Astrocyte (in vitro differentiated cells and primary cell): ENCODE results near the gene ARHGEF37. TPM values are rescaled to one million over a fixed set of nuclear protein-coding genes. Genes with fewer than 3 reads are reported as not detected.

Experiments
- DNase-seq: peaks from one replicate; pipeline ENCODE4 v3.0.0-alpha.2; 2010; ENCODE audit warnings: low read depth
- FAIRE-seq: peaks from 2 replicates; lab custom pipeline; 2011; peaks lifted over from hg19 to GRCh38; lab: Jason Lieb, UNC
- H2AFZ ChIP-seq: 2 replicates; pipeline ENCODE4 v1.6.0; 2012; ENCODE audit warnings: low read depth, low read length, inconsistent platforms
- H3K27ac ChIP-seq: 2 replicates; pipeline ENCODE4 v1.5.1; 2011; ENCODE audit warnings: low read depth, low read length, inconsistent platforms
- H3K27me3 ChIP-seq: 2 replicates; pipeline ENCODE4 v1.6.0; 2011; ENCODE audit warnings: low read length, inconsistent platforms; ENCODE audit not compliant: insufficient read depth
- H3K36me3 ChIP-seq: 2 replicates; pipeline ENCODE4 v1.5.1; 2011; ENCODE audit warnings: low read length, inconsistent platforms; ENCODE audit not compliant: insufficient read depth
- H3K4me1 ChIP-seq: 2 replicates; pipeline ENCODE4 v1.5.1; 2011; ENCODE audit warnings: low read length, inconsistent platforms; ENCODE audit not compliant: insufficient read depth
- H3K4me2 ChIP-seq: 2 replicates; pipeline ENCODE4 v1.6.0; 2012; ENCODE audit warnings: low read length, inconsistent platforms
- H3K4me3 ChIP-seq: 2 replicates; pipeline ENCODE4 v1.5.1; 2011; ENCODE audit warnings: low read depth, mild to moderate bottlenecking, low read length, inconsistent platforms; ENCODE audit not compliant: insufficient read depth
- H3K79me2 ChIP-seq: 2 replicates; pipeline ENCODE4 v1.6.0; 2012; ENCODE audit warnings: mild to moderate bottlenecking, low read length, inconsistent platforms; ENCODE audit not compliant: insufficient read depth
- H3K9ac ChIP-seq: 2 replicates; pipeline ENCODE4 v1.6.0; 2012; ENCODE audit warnings: mild to moderate bottlenecking, low read length, inconsistent platforms
- H3K9me3 ChIP-seq: 2 replicates; pipeline ENCODE4 v1.5.1; 2012; ENCODE audit warnings: low read depth, mild to moderate bottlenecking, low read length, inconsistent platforms; ENCODE audit not compliant: insufficient read depth
- H4K20me1 ChIP-seq: 2 replicates; pipeline ENCODE4 v1.6.0; 2012; ENCODE audit warnings: low read length, inconsistent platforms; ENCODE audit not compliant: insufficient read depth
- H3K27ac Mint-ChIP-seq: one replicate; pipeline ENCODE4 v1.8.0; 2021; ENCODE audit warnings: mild to moderate bottlenecking, mixed read lengths; ENCODE audit not compliant: unreplicated experiment
- H3K27me3 Mint-ChIP-seq: one replicate; pipeline ENCODE4 v1.8.0; 2021; ENCODE audit warnings: low read depth, mixed read lengths; ENCODE audit not compliant: unreplicated experiment
- H3K36me3 Mint-ChIP-seq: one replicate; pipeline ENCODE4 v1.8.0; 2021; ENCODE audit warnings: low read depth, mixed read lengths; ENCODE audit not compliant: unreplicated experiment
- H3K4me1 Mint-ChIP-seq: one replicate; pipeline ENCODE4 v1.8.0; 2021; ENCODE audit warnings: low read depth, mixed read lengths; ENCODE audit not compliant: unreplicated experiment
- H3K4me3 Mint-ChIP-seq: one replicate; pipeline ENCODE4 v1.8.0; 2021; ENCODE audit warnings: mild to moderate bottlenecking, moderate library complexity, mixed read lengths; ENCODE audit not compliant: unreplicated experiment
- H3K9me3 Mint-ChIP-seq: one replicate; pipeline ENCODE4 v1.8.0; 2021; ENCODE audit warnings: mild to moderate bottlenecking, mixed read lengths; ENCODE audit not compliant: unreplicated experiment
- EZH2 ChIP-seq: IDR thresholded peaks from 2 replicates; pipeline ENCODE4 v1.6.1; 2012; ENCODE audit warnings: mild to moderate bottlenecking, low read length, inconsistent platforms; ENCODE audit not compliant: insufficient read depth
- total RNA-seq: library from RNA; stranded (reverse); gene quantifications from 2 replicates; pipeline ENCODE4 v1.2.1, GENCODE V29; 2021
- TF ChIP-seq, protein P1 (sequence below): IDR thresholded peaks from 2 replicates; pipeline ENCODE4 v1.5.1; 2011; ENCODE audit warnings: low read depth, mild to moderate bottlenecking, inconsistent platforms, low read length, moderate library complexity; ENCODE audit not compliant: insufficient read depth

The ARHGEF37 gene
- total RNA-seq, 1 donor from 2014 or later, result 2.3 TPM

DNA sequence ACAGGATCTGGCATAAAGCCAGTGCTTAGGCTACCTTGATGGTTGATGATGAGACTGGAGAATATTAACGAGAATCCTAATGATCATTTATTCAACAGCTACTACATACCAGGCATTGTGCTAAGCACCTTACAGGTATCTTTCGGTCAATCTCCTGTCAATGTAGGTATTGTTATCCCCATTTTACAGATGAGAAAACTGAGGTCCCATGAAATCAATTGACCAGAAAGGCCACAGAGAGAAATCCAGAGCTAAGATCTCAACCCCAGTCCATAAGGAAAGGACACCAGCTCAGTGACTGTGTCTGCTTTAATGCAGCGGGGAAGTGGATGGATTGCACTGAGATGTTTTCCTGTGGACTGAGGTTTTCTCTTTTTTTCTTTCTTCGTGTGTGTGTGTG, 63.3 kb downstream of the ARHGEF37 start:
- H2AFZ ChIP-seq, result no peak overlapping the region
- H3K79me2 ChIP-seq, result no peaks in the 10 kb centered on the region
- no peak overlapping the region for H3K4me3 Mint-ChIP-seq
- FAIRE-seq, result no peak
- no peak overlapping the region for H3K27ac Mint-ChIP-seq
- no peak overlapping the region for H3K9ac ChIP-seq
- no peak overlapping the region for H3K4me3 ChIP-seq
- H3K4me1 Mint-ChIP-seq, result peaks cover 6% of the 10 kb centered on the region
- no peaks in the 10 kb centered on the region for H3K9me3 Mint-ChIP-seq
- H3K36me3 Mint-ChIP-seq, result no peaks in the 10 kb centered on the region
- no peak overlapping the region for H3K27ac ChIP-seq
- H3K27me3 ChIP-seq, result peaks cover 6% of the 10 kb centered on the region
- peaks cover 32% of the 10 kb centered on the region for H3K27me3 Mint-ChIP-seq
- no peak overlapping the region for H3K4me2 ChIP-seq
- H4K20me1 ChIP-seq, result no peaks in the 10 kb centered on the region
- DNase-seq, result no peak
- no peaks in the 10 kb centered on the region for H3K9me3 ChIP-seq
- TF ChIP-seq, protein P1, sequence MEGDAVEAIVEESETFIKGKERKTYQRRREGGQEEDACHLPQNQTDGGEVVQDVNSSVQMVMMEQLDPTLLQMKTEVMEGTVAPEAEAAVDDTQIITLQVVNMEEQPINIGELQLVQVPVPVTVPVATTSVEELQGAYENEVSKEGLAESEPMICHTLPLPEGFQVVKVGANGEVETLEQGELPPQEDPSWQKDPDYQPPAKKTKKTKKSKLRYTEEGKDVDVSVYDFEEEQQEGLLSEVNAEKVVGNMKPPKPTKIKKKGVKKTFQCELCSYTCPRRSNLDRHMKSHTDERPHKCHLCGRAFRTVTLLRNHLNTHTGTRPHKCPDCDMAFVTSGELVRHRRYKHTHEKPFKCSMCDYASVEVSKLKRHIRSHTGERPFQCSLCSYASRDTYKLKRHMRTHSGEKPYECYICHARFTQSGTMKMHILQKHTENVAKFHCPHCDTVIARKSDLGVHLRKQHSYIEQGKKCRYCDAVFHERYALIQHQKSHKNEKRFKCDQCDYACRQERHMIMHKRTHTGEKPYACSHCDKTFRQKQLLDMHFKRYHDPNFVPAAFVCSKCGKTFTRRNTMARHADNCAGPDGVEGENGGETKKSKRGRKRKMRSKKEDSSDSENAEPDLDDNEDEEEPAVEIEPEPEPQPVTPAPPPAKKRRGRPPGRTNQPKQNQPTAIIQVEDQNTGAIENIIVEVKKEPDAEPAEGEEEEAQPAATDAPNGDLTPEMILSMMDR, result no peak
- no peak for TF ChIP-seq EZH2
- no peaks in the 10 kb centered on the region for H3K4me1 ChIP-seq
- no peaks in the 10 kb centered on the region for H3K36me3 ChIP-seq

DNA sequence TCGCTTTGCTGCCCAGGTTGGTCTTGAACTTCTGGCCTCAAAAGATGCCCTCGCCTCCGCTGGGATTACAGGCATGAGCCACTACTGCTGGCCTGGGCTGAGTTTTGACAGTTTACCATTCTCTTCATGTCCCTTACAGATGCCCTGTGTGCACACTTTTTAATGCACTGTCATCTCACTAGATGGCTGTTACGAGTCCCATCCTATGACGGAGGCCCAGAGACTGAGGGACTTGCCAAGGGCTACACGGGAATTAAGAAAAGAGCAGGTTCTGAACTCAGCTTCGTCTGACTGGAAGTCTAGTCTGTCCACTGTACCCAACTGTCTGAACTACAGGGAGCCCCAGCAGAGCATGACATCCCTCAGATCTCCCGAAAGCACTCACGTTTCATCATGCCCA, 63.9 kb downstream of the ARHGEF37 start:
- Histone ChIP-seq H3K27ac (no peak overlapping the region), H3K4me1 (no peaks in the 10 kb centered on the region), H3K36me3 (no peaks in the 10 kb centered on the region), H3K79me2 (no peaks in the 10 kb centered on the region), H3K4me2 (no peak overlapping the region), H4K20me1 (no peaks in the 10 kb centered on the region), H3K4me3 (no peak overlapping the region), H3K9ac (no peak overlapping the region), H3K27me3 (peaks cover 6% of the 10 kb centered on the region), H2AFZ (no peak overlapping the region), H3K9me3 (no peaks in the 10 kb centered on the region)
- TF ChIP-seq EZH2, result no peak
- TF ChIP-seq, protein P1, result no peak
- Mint-ChIP-seq H3K27ac (no peak overlapping the region), H3K36me3 (no peaks in the 10 kb centered on the region), H3K4me3 (no peak overlapping the region), H3K4me1 (peaks cover 6% of the 10 kb centered on the region), H3K9me3 (no peaks in the 10 kb centered on the region), H3K27me3 (peaks cover 31% of the 10 kb centered on the region)
- FAIRE-seq (no peak), DNase-seq (no peak)

DNA sequence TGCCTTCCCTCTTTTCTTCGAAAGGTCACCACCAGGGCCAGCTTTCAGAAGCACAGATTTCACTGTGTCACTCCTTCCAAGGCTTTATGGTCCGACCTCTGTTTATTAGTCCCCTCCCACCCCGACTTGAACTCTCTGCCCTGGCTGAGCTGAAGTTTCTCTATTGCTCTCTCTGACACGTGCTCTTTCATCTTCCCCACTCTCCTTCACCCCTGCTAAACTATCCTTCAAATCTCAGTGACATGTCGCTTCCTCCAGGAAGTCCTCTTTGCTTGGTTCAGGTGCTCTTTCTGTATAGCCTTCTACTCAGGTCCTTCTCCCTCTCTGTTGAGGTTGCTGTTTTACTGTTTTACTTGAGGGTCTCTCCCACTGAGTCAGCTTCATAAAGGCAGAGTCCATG, 64.4 kb downstream of the ARHGEF37 start:
- Mint-ChIP-seq H3K36me3 (no peaks in the 10 kb centered on the region), H3K27ac (no peak overlapping the region), H3K4me1 (peaks cover 6% of the 10 kb centered on the region), H3K4me3 (no peak overlapping the region), H3K9me3 (no peaks in the 10 kb centered on the region), H3K27me3 (peaks cover 26% of the 10 kb centered on the region)
- no peaks in the 10 kb centered on the region for H3K4me1 ChIP-seq
- FAIRE-seq (no peak), DNase-seq (no peak)
- no peak overlapping the region for H3K4me3 ChIP-seq
- peaks cover 6% of the 10 kb centered on the region for H3K27me3 ChIP-seq
- TF ChIP-seq EZH2, result no peak
- TF ChIP-seq, protein P1, result no peak
- H4K20me1 ChIP-seq, result no peaks in the 10 kb centered on the region
- H3K9me3 ChIP-seq, result no peaks in the 10 kb centered on the region
- no peaks in the 10 kb centered on the region for H3K79me2 ChIP-seq
- H2AFZ ChIP-seq, result no peak overlapping the region
- H3K4me2 ChIP-seq, result no peak overlapping the region
- no peak overlapping the region for H3K27ac ChIP-seq
- no peaks in the 10 kb centered on the region for H3K36me3 ChIP-seq
- H3K9ac ChIP-seq, result no peak overlapping the region
